ENCODE results near the gene KCND3.

DNA sequence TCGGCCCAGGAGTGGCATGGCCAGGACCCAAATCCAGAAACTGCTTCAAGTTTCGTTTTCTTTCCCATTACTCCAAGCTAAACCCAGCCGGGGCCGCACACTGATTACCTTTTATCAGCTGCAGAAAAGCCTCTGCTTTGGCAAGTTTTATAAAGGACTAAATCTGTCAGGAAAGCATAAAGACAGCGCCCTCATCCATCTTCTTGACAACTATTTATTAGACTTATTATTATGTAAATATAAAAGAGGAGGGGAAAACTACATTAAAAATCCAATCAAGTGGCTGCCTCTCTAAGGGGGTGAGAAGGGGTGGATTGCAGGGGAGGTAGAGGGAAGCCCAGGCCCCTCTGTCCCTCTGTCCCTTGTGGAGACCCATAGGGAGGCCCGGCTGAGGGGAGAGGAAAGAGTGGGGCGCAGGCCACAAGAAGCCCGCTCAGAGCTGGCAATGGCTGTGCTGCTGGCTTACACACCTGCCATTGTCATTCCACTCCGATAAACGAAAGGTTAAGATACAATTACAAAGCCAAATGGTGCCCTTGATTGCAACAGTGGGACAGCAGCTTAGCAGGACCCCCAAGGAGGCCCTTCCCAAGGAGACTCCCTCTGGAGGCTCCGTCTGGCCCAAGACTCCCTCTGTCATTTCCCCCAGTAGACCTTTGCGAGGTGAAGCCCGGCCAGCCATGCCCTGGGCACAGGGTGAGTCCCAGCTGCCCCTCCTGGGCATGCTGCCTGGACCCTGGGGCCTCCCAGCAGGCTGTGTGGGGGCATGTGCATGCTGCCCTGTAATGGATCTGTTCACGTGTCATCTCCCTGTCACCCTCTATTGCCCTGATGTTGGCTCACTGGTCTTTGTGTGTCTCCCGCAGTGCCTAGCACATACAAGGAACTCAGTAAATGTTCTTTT lies 45.4 kb downstream of the KCND3 start:
- TF ChIP-seq POLR2A (IDR thresholded peaks at IDR 0.05) = no peak
- TF ChIP-seq, protein P1, sequence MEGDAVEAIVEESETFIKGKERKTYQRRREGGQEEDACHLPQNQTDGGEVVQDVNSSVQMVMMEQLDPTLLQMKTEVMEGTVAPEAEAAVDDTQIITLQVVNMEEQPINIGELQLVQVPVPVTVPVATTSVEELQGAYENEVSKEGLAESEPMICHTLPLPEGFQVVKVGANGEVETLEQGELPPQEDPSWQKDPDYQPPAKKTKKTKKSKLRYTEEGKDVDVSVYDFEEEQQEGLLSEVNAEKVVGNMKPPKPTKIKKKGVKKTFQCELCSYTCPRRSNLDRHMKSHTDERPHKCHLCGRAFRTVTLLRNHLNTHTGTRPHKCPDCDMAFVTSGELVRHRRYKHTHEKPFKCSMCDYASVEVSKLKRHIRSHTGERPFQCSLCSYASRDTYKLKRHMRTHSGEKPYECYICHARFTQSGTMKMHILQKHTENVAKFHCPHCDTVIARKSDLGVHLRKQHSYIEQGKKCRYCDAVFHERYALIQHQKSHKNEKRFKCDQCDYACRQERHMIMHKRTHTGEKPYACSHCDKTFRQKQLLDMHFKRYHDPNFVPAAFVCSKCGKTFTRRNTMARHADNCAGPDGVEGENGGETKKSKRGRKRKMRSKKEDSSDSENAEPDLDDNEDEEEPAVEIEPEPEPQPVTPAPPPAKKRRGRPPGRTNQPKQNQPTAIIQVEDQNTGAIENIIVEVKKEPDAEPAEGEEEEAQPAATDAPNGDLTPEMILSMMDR (IDR thresholded peaks at IDR 0.05) = no peak
- no peak for TF ChIP-seq EP300 (IDR thresholded peaks at IDR 0.05)

Measured in tibial nerve (tissue), 4 donors.